Tibial nerve (tissue), 3 donors: Measurements from ENCODE around the gene ACP1.

Source experiments
- CTCF ChIP-seq, 5 experiments: fragments of 200-600 bp in 3 of 5; fragments of 450-650 bp in 2 of 5; sonication (generic) in 3 of 5; IDR thresholded peaks; one replicate each; pipeline ENCODE4 v1.5.1; 2016 to 2019; ENCODE audit warnings: antibody characterized with exemption in 5 of 5, mild to moderate bottlenecking in 3 of 5, moderate library complexity in 2 of 5
- POLR2A ChIP-seq, 2 donors: fragments of 450-650 bp; IDR thresholded peaks; one replicate each; pipeline ENCODE4 v1.6.1; 2017; ENCODE audit warnings: antibody characterized with exemption in 2 of 2, mild to moderate bottlenecking in 2 of 2, moderate library complexity in 2 of 2

- TF ChIP-seq CTCF (IDR thresholded peaks at IDR 0.05) (no peak), POLR2A (IDR thresholded peaks at IDR 0.05) (no peak)
Measured at GRCh38 chr2:260507-261161, 4.1 kb upstream of the ACP1 start.
